GM13976 (cell line): ENCODE data around the gene WSCD2.

Experiments
- DNase-seq: peaks from one replicate; pipeline ENCODE4 v3.0.0; 2012; ENCODE audit warnings: low spot score
- CTCF ChIP-seq: IDR thresholded peaks from 2 replicates; pipeline ENCODE4 v1.5.1; 2012; ENCODE audit warnings: borderline replicate concordance, mild to moderate bottlenecking; ENCODE audit not compliant: insufficient read depth; ENCODE audit errors: extremely low read depth, missing control alignments, control extremely low read depth
- in situ Hi-C: fragments of 300-500 bp; cut with MboI; formaldehyde crosslinking; loops from one replicate; pipeline ENCODE4 v1.12.0; 2022; ENCODE audit warnings: low sequenced_read_pairs, mixed read lengths, inconsistent platforms; ENCODE audit not compliant: unreplicated experiment

Gene WSCD2

GRCh38 chr12:108104657-108105056, 24.4 kb upstream of the WSCD2 start:
- no peak for DNase-seq

GRCh38 chr12:108106599-108106998, 22.5 kb upstream of the WSCD2 start:
- in situ Hi-C loops: no loop called here
- no peak for DNase-seq
- TF ChIP-seq CTCF: no peak

More at GRCh38 chr12:108104657-108105056, 24.4 kb upstream of the WSCD2 start:
- TF ChIP-seq CTCF: no peak
- in situ Hi-C loops: no loop called here

GRCh38 chr12:108107293-108107692, 21.8 kb upstream of the WSCD2 start:
- TF ChIP-seq CTCF: no peak
- no peak for DNase-seq
- in situ Hi-C loops: no loop called here

- TF ChIP-seq CTCF: no peak
- no peak for DNase-seq
- in situ Hi-C loops: no loop called here
Observed at GRCh38 chr12:108109504-108109903, 19.6 kb upstream of the WSCD2 start.

GRCh38 chr12:108109954-108110353, 19.1 kb upstream of the WSCD2 start:
- DNase-seq: no peak
- TF ChIP-seq CTCF: no peak
- in situ Hi-C loops: no loop called here

GRCh38 chr12:108110844-108111243, 18.2 kb upstream of the WSCD2 start:
- TF ChIP-seq CTCF: no peak
- no peak for DNase-seq
- in situ Hi-C loops: no loop called here

- in situ Hi-C loops: no loop called here
- no peak for TF ChIP-seq CTCF
- DNase-seq: no peak
Observed at GRCh38 chr12:108112832-108113556, 16.1 kb upstream of the WSCD2 start.
